Mesodermal cell (in vitro differentiated cells): ENCODE data around the gene MAPK10.

Experiments used
- H3K27ac ChIP-seq: 2 replicates; pipeline ENCODE4 v1.7.0; 2013; ENCODE audit warnings: mild to moderate bottlenecking, low read depth, low read length, moderate library complexity; ENCODE audit not compliant: severe bottlenecking
- H3K36me3 ChIP-seq: 2 replicates; pipeline ENCODE4 v1.7.1; 2013; ENCODE audit warnings: mild to moderate bottlenecking, low read length, moderate library complexity; ENCODE audit not compliant: control insufficient read depth, insufficient read depth
- H3K4me1 ChIP-seq: one replicate; pipeline ENCODE4 v1.7.1; 2013; ENCODE audit warnings: mild to moderate bottlenecking, low read length; ENCODE audit not compliant: insufficient read depth, control insufficient read depth, poor library complexity, severe bottlenecking
- H3K4me3 ChIP-seq: 2 replicates; pipeline ENCODE4 v1.7.0; 2013; ENCODE audit warnings: low read length, control low read depth, mild to moderate bottlenecking; ENCODE audit not compliant: insufficient read depth, poor library complexity, severe bottlenecking; ENCODE audit errors: extremely low read depth
- H3K9me3 ChIP-seq: 2 replicates; pipeline ENCODE4 v1.7.1; 2013; ENCODE audit warnings: mild to moderate bottlenecking, low read length, moderate library complexity; ENCODE audit not compliant: control insufficient read depth
- WGBS, 2 experiments: methylation state at CpG; one replicate each; pipeline ENCODE4 v1.1.5; 2013; ENCODE audit warnings: missing lambda C conversion rate in 2 of 2; ENCODE audit not compliant: insufficient coverage in 2 of 2; 5-methylcytosine and 5-hydroxymethylcytosine counted together

MAPK10 gene

GRCh38 chr4:86249074-86249473 lies 110.8 kb downstream of the MAPK10 start:
- Histone ChIP-seq H3K4me1 (no peaks in the 10 kb centered on the region), H3K9me3 (no peaks in the 10 kb centered on the region), H3K4me3 (no peak overlapping the region), H3K36me3 (no peaks in the 10 kb centered on the region), H3K27ac (no peak overlapping the region)
- 83% methylated on average over 1 of the region's 2 CpGs; no CpG with 5 or more reads in 1 of the 2 experiments for WGBS, 2 experiments

DNA sequence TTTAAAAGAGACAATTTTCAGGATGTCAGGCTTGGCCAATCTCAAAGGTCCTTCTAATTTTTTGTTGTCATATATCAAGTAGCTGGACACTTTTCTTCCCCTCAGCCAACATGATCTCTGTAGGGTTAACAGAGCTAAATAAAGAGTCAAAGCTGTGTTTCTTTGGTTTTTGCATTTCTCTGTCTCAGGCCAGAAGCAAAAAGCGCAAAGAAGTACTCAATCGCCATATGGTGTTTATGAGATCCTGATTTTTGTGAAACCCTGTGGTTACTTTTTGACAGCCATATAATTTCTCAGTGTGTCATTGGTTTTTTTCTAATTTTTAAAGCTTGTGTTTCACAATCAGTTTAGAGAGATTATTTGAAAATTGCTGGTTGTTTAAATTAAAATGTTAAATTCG lies 111.9 kb downstream of the MAPK10 start:
- Histone ChIP-seq H3K4me1 (no peaks in the 10 kb centered on the region), H3K27ac (no peak overlapping the region), H3K36me3 (no peaks in the 10 kb centered on the region), H3K4me3 (no peak overlapping the region), H3K9me3 (no peaks in the 10 kb centered on the region)
- 100% methylated on average over 2 of the region's 3 CpGs for whole genome bisulfite sequencing, 2 experiments

- Histone ChIP-seq H3K4me3 (no peak overlapping the region), H3K36me3 (no peaks in the 10 kb centered on the region), H3K9me3 (no peaks in the 10 kb centered on the region), H3K27ac (no peak overlapping the region), H3K4me1 (no peaks in the 10 kb centered on the region)
- no CpG with 5 or more reads among the region's 1 CpG for WGBS, 2 experiments
Measured at GRCh38 chr4:86247320-86247719, 112.5 kb downstream of the MAPK10 start.

GRCh38 chr4:86243750-86244149 lies 116.1 kb downstream of the MAPK10 start:
- WGBS, 2 experiments = no CpG with 5 or more reads among the region's 3 CpGs
- Histone ChIP-seq H3K4me1 (no peaks in the 10 kb centered on the region), H3K27ac (no peak overlapping the region), H3K4me3 (no peak overlapping the region), H3K9me3 (no peaks in the 10 kb centered on the region), H3K36me3 (no peaks in the 10 kb centered on the region)

DNA sequence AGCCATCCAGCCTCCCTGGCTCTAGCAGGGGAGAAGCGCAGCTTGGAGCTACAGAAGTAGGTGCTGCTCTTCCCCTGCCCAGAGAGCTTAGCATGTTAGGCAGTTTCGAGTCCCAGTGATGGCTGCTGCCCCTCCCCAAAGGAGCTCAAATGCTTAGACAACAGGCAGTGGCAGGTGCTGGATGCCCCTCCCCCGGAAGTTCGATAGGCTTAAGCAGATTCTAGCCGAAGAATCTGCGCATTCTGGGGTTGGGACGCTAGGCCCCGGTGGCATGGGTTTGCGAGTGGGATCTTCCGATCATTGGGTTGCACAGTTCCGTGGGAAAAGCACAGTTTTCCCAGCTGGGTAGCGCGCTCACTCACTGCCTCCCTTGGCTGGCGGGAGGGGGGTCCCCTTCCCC lies 117.2 kb downstream of the MAPK10 start:
- Histone ChIP-seq H3K4me3 (no peak overlapping the region), H3K9me3 (no peaks in the 10 kb centered on the region), H3K36me3 (no peaks in the 10 kb centered on the region), H3K4me1 (no peaks in the 10 kb centered on the region), H3K27ac (no peak overlapping the region)
- 94% methylated on average over 14 of the region's 14 CpGs for WGBS, 2 experiments

DNA sequence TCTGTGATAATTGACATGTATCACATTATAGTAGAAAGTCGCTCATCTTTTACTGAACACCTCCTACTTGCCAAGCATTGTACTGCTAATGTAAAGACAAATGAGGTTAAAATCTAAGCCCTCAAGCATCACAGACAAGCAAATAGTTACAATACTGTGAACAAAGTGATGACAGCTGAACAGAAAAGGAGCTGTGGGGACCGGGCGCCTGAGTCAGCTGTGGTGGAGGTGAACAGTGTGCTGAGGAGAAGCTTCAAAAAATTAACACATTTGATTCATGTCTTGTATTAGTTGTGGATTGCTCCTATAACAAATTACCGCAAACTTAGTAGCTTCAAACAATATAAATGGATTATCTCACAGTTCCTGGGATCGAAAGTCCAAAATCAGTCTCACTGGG lies 124.3 kb downstream of the MAPK10 start:
- peaks cover 10% of the 10 kb centered on the region for H3K4me1 ChIP-seq
- no peak overlapping the region for H3K27ac ChIP-seq
- H3K36me3 ChIP-seq = no peaks in the 10 kb centered on the region
- no peaks in the 10 kb centered on the region for H3K9me3 ChIP-seq
- 75 to 100% methylated on average over 1 to 2 of the region's 5 CpGs for WGBS, 2 experiments
- H3K4me3 ChIP-seq = no peak overlapping the region

DNA sequence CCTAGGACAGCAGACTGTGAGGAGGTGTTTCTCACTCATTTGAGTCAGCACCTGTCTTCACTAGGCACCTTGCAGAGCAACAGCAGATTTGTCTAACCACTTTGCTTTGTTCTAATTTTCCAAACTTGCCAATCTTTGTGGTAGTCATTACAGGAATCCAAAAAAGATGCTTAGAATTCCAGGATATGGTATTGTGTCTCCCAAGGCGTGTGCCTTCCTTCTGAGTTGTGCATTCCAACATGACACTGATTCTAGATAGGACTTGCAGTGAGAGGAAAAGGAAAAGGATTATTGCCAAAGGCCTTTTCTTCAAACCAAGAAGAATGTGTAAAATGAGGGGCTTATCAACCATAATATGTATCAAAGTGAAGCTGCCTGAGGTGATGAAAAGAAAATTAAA lies 126.2 kb downstream of the MAPK10 start:
- Histone ChIP-seq H3K36me3 (no peaks in the 10 kb centered on the region), H3K27ac (peak overlapping the region; percentile 66), H3K4me3 (no peak overlapping the region), H3K4me1 (peaks cover 10% of the 10 kb centered on the region), H3K9me3 (no peaks in the 10 kb centered on the region)
- WGBS, 2 experiments = 29 to 43% methylated on average over 1 of the region's 1 CpG

DNA sequence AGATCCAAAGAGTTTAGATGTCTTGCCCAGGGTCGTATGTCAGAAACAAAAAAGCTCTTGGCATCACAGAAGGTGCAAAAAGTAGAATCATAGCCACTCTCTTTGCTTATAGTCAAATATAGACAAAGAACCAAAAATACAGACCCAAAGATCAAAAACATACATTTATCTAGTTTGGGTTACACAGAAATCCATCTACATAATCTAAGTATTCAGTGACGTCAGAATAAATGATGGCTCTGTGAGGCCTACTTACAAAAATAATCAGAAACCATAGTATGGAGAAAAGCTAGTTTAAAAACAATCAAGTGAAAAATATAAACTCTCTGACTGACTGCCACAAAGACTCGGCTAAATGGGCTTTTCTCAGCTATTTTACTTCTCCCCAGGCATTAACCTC lies 126.8 kb downstream of the MAPK10 start:
- H3K4me1 ChIP-seq = peaks cover 10% of the 10 kb centered on the region
- H3K4me3 ChIP-seq = no peak overlapping the region
- H3K36me3 ChIP-seq = no peaks in the 10 kb centered on the region
- H3K27ac ChIP-seq = peak overlapping the region; percentile 66
- no peaks in the 10 kb centered on the region for H3K9me3 ChIP-seq
- 17 to 60% methylated on average over 1 of the region's 3 CpGs for WGBS, 2 experiments

GRCh38 chr4:86223472-86223871 lies 136.4 kb downstream of the MAPK10 start:
- no peaks in the 10 kb centered on the region for H3K4me1 ChIP-seq
- H3K9me3 ChIP-seq = no peaks in the 10 kb centered on the region
- no peak overlapping the region for H3K27ac ChIP-seq
- 42 to 61% methylated on average over 2 to 3 of the region's 3 CpGs for WGBS, 2 experiments
- H3K36me3 ChIP-seq = no peaks in the 10 kb centered on the region
- no peak overlapping the region for H3K4me3 ChIP-seq

- WGBS, 2 experiments = 60 to 94% methylated on average over 2 to 3 of the region's 4 CpGs
- no peak overlapping the region for H3K27ac ChIP-seq
- H3K4me1 ChIP-seq = no peaks in the 10 kb centered on the region
- H3K4me3 ChIP-seq = no peak overlapping the region
- H3K9me3 ChIP-seq = no peaks in the 10 kb centered on the region
- H3K36me3 ChIP-seq = no peaks in the 10 kb centered on the region
Measured at GRCh38 chr4:86221002-86221401, 138.9 kb downstream of the MAPK10 start.

DNA sequence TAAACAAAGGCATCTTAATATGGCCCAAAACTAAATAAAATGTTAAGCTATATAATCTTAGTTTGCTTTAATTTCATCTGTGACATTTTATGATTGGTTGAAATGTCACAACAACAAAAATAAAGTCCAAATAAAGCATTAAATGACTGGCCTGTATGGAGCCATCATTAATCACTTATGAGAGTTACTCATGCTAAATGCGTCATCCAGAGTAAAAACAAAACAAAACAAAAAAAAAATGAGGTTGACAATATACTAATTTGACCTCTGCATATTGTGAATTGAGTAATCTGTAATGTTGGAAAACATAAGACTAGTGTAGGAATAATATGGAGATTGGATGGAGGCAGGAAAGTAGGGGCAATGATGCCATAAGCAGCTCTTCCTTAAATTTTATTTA lies 139.7 kb downstream of the MAPK10 start:
- WGBS, 2 experiments = no CpG with 5 or more reads among the region's 1 CpG
- H3K9me3 ChIP-seq = peaks cover 2% of the 10 kb centered on the region
- no peaks in the 10 kb centered on the region for H3K4me1 ChIP-seq
- no peak overlapping the region for H3K4me3 ChIP-seq
- H3K36me3 ChIP-seq = no peaks in the 10 kb centered on the region
- no peak overlapping the region for H3K27ac ChIP-seq
